ENCODE data around the gene KIAA0930. TPM values are rescaled to one million over a fixed set of nuclear protein-coding genes. Genes with fewer than 3 reads are reported as not detected.
A peak's percentile ranks its signal among the peaks of the same experiment; 100 is the strongest.

Gene KIAA0930
- total and polyA plus RNA-seq, 2 experiments from 2014 or later = 15.0 to 78.6 TPM

DNA sequence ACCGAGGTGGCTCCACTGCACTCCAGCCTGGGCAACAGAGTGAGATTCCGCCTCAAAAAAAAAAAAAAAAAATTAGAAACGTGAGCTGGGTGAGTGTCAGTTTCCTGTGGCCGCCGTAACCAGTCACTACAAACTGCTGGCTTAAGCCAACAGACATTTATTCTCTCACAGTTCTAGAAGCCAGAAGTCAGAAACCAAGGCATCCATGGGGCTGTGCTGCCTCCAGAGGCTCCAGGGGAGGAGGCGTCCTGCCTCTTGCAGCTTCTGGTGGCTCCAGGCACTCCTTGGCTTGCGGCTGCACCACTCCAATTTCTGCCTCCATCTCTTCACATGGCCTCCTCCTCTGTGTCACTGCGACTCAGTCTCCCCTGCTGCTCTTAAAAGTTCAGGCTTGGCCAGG lies 11.1 kb upstream of the KIAA0930 start:
- Histone ChIP-seq H3F3A (replicated peaks; ENCODE audit: low read depth) (no peaks in the 10 kb centered on the region), H4K20me1 (replicated peaks; ENCODE audit: insufficient read depth) (no peaks in the 10 kb centered on the region), H3K79me2 (replicated peaks; ENCODE audit: insufficient read depth) (no peaks in the 10 kb centered on the region), H3K27ac (ENCODE audit: low read depth) (no peak overlapping the region), H3K4me1 (ENCODE audit: insufficient read depth) (no peaks in the 10 kb centered on the region), H3K4me3 (no peak overlapping the region), H2AFZ (no peak overlapping the region), H3K9me2 (ENCODE audit: insufficient read depth) (no peaks in the 10 kb centered on the region), H3K36me3 (ENCODE audit: insufficient read depth) (no peaks in the 10 kb centered on the region), H3K27me3 (ENCODE audit: insufficient read depth) (no peaks in the 10 kb centered on the region), H3K4me2 (no peak overlapping the region)
- H3K27me3 Mint-ChIP-seq (ENCODE audit: insufficient read depth, low read depth, poor library complexity) = no peaks in the 10 kb centered on the region
- no peak overlapping the region for H3K27ac Mint-ChIP-seq
- H3K4me1 Mint-ChIP-seq = 0 out of 3 replicates have a peak, but pooled peaks cover 3% of the 10 kb centered on the region
- no peak for ATAC-seq
- no peaks in the 10 kb centered on the region for H3K36me3 Mint-ChIP-seq (ENCODE audit: low read depth)
- TF ChIP-seq JUNB (IDR thresholded peaks at IDR 0.05; ENCODE audit: unreplicated experiment) (no peak), CTCF (conservative IDR thresholded peaks at IDR 0.05; ENCODE audit: low read depth in 2 of 2) (0 out of 4 replicates have a peak, but pooled peaks of 1 of the 2 experiments have one; percentile 19)
- no peak overlapping the region for H3K4me3 Mint-ChIP-seq
- no peak for DNase-seq (ENCODE audit: low spot score)
- H3K9me3 Mint-ChIP-seq = peaks cover 3% of the 10 kb centered on the region; the same call in 2 of the 3 replicates

- no peak for ATAC-seq
- no peaks in the 10 kb centered on the region for H3K27me3 ChIP-seq (ENCODE audit: insufficient read depth)
- no peak overlapping the region for H3K4me2 ChIP-seq
- H3K9me3 Mint-ChIP-seq = peaks cover 3% of the 10 kb centered on the region; the same call in 2 of the 3 replicates
- no peaks in the 10 kb centered on the region for H3K36me3 Mint-ChIP-seq (ENCODE audit: low read depth)
- no peaks in the 10 kb centered on the region for H3F3A ChIP-seq (replicated peaks; ENCODE audit: low read depth)
- H3K4me1 Mint-ChIP-seq = peaks cover 8% of the 10 kb centered on the region
- no peaks in the 10 kb centered on the region for H3K36me3 ChIP-seq (ENCODE audit: insufficient read depth)
- DNase-seq (ENCODE audit: low spot score) = no peak
- no peak overlapping the region for H3K4me3 Mint-ChIP-seq
- no peak overlapping the region for H3K4me3 ChIP-seq
- H2AFZ ChIP-seq = no peak overlapping the region
- H3K27ac ChIP-seq (ENCODE audit: low read depth) = no peak overlapping the region
- H3K9me2 ChIP-seq (ENCODE audit: insufficient read depth) = no peaks in the 10 kb centered on the region
- H4K20me1 ChIP-seq (replicated peaks; ENCODE audit: insufficient read depth) = no peaks in the 10 kb centered on the region
- no peak overlapping the region for H3K27ac Mint-ChIP-seq
- peaks cover 3% of the 10 kb centered on the region for H3K27me3 Mint-ChIP-seq (ENCODE audit: insufficient read depth, low read depth, poor library complexity)
- no peaks in the 10 kb centered on the region for H3K79me2 ChIP-seq (replicated peaks; ENCODE audit: insufficient read depth)
- H3K4me1 ChIP-seq (ENCODE audit: insufficient read depth) = no peaks in the 10 kb centered on the region
- TF ChIP-seq EZH2phosphoT487 (IDR thresholded peaks at IDR 0.05; ENCODE audit: unreplicated experiment) (no peak), JUNB (IDR thresholded peaks at IDR 0.05; ENCODE audit: unreplicated experiment) (no peak), ZNF462 (CRISPR knock-in tag; IDR thresholded peaks at IDR 0.05) (no peak), ZNF331 (CRISPR knock-in tag; IDR thresholded peaks at IDR 0.05; ENCODE audit: low read depth) (no peak), EZH2 (IDR thresholded peaks at IDR 0.05; ENCODE audit: low read depth, unreplicated experiment) (no peak), POLR2AphosphoS5 (IDR thresholded peaks at IDR 0.05; ENCODE audit: low read depth) (no peak), ZNF114 (CRISPR knock-in tag; IDR thresholded peaks at IDR 0.05) (no peak)
- TF ChIP-seq, protein P1, sequence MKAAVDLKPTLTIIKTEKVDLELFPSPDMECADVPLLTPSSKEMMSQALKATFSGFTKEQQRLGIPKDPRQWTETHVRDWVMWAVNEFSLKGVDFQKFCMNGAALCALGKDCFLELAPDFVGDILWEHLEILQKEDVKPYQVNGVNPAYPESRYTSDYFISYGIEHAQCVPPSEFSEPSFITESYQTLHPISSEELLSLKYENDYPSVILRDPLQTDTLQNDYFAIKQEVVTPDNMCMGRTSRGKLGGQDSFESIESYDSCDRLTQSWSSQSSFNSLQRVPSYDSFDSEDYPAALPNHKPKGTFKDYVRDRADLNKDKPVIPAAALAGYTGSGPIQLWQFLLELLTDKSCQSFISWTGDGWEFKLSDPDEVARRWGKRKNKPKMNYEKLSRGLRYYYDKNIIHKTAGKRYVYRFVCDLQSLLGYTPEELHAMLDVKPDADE (IDR thresholded peaks at IDR 0.05) = no peak
Measured at GRCh38 chr22:45248832-45249561, 8.3 kb upstream of the KIAA0930 start.

Data from GM23338 (cell line).